Measurements from ENCODE around the gene FILIP1L. TPM values are rescaled to one million over a fixed set of nuclear protein-coding genes. Genes with fewer than 3 reads are reported as not detected.
A peak's percentile ranks its signal among the peaks of the same experiment; 100 is the strongest.

Gene FILIP1L
- total and polyA plus RNA-seq, 7 donors = 9.2 to 274 (median 78.5) TPM

- TF ChIP-seq, protein P1, sequence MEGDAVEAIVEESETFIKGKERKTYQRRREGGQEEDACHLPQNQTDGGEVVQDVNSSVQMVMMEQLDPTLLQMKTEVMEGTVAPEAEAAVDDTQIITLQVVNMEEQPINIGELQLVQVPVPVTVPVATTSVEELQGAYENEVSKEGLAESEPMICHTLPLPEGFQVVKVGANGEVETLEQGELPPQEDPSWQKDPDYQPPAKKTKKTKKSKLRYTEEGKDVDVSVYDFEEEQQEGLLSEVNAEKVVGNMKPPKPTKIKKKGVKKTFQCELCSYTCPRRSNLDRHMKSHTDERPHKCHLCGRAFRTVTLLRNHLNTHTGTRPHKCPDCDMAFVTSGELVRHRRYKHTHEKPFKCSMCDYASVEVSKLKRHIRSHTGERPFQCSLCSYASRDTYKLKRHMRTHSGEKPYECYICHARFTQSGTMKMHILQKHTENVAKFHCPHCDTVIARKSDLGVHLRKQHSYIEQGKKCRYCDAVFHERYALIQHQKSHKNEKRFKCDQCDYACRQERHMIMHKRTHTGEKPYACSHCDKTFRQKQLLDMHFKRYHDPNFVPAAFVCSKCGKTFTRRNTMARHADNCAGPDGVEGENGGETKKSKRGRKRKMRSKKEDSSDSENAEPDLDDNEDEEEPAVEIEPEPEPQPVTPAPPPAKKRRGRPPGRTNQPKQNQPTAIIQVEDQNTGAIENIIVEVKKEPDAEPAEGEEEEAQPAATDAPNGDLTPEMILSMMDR (IDR thresholded peaks at IDR 0.05) = no peak
- Histone ChIP-seq H3K27me3 (ENCODE audit: insufficient read depth in 3 of 3, low read length in 2 of 3) (no peaks in the 10 kb centered on the region), H3K4me3 (no peak overlapping the region), H3K27ac (peak overlapping the region; percentile 89), H3K9me3 (no peaks in the 10 kb centered on the region), H3K4me1 (peaks cover 58% of the 10 kb centered on the region), H3K36me3 (ENCODE audit: insufficient read depth in 1 of 2, low read depth in 1 of 2) (no peaks in the 10 kb centered on the region)
- DNase-seq (no peak), ATAC-seq (no peak)
- intact Hi-C loops (cut with DNase I) = no loop called here
These were observed 75.2 kb downstream of the FILIP1L start for GRCh38 chr3:100039075-100039474.

- 90 to 94% (median 91%) methylated on average over 3 of the region's 3 CpGs for WGBS, 3 donors
- DNase-seq = no peak
- TF ChIP-seq, protein P1 (IDR thresholded peaks at IDR 0.05) = no peak
- peaks cover 56% of the 10 kb centered on the region for H3K4me1 ChIP-seq
- ATAC-seq = no peak
- no peak overlapping the region for H3K4me3 ChIP-seq
- intact Hi-C loops (cut with DNase I) = loop anchor here in 1 of 2 donors (5.0 kb wide), 1 partner anchor 73 kb away; no protein-coding TSS in a partner anchor
- no peaks in the 10 kb centered on the region for H3K27me3 ChIP-seq (ENCODE audit: insufficient read depth in 3 of 3, low read length in 2 of 3)
- H3K36me3 ChIP-seq (ENCODE audit: insufficient read depth in 1 of 2, low read depth in 1 of 2) = no peaks in the 10 kb centered on the region
- no peaks in the 10 kb centered on the region for H3K9me3 ChIP-seq
- H3K27ac ChIP-seq = peak overlapping the region; percentile 81
These were observed 80.3 kb downstream of the FILIP1L start for GRCh38 chr3:100033903-100034471.

- TF ChIP-seq, protein P1 (IDR thresholded peaks at IDR 0.05) = no peak
- 10 to 20% (median 17%) methylated on average over 1 of the region's 1 CpG for WGBS, 3 donors
- peak in 3 of 4 donors; percentile 41 to 63 (median 48) for ATAC-seq
- Histone ChIP-seq H3K9me3 (no peaks in the 10 kb centered on the region), H3K4me1 (peaks cover 58% of the 10 kb centered on the region), H3K27me3 (ENCODE audit: insufficient read depth in 3 of 3, low read length in 2 of 3) (no peaks in the 10 kb centered on the region), H3K4me3 (no peak overlapping the region), H3K27ac (peak overlapping the region; percentile 81), H3K36me3 (ENCODE audit: insufficient read depth in 1 of 2, low read depth in 1 of 2) (no peaks in the 10 kb centered on the region)
- no peak for DNase-seq
- intact Hi-C loops (cut with DNase I) = loop anchor here in 1 of 2 donors (5.0 kb wide), 1 partner anchor 74 kb away; no protein-coding TSS in a partner anchor
These were observed 81.1 kb downstream of the FILIP1L start for GRCh38 chr3:100033184-100033583.

- no peak overlapping the region for H3K4me3 ChIP-seq
- H3K27me3 ChIP-seq (ENCODE audit: insufficient read depth in 3 of 3, low read length in 2 of 3) = no peaks in the 10 kb centered on the region
- intact Hi-C loops (cut with DNase I) = loop anchor here in 1 of 2 donors (5.0 kb wide), 1 partner anchor 75 kb away; no protein-coding TSS in a partner anchor
- no peaks in the 10 kb centered on the region for H3K36me3 ChIP-seq (ENCODE audit: insufficient read depth in 1 of 2, low read depth in 1 of 2)
- DNase-seq (no peak), ATAC-seq (peak in 3 of 4 donors; percentile 45 to 74 (median 67))
- peaks cover 66% of the 10 kb centered on the region for H3K4me1 ChIP-seq
- H3K27ac ChIP-seq = peak overlapping the region; percentile 81
- TF ChIP-seq, protein P1 (IDR thresholded peaks at IDR 0.05) = no peak
- 44 to 69% (median 46%) methylated on average over 5 of the region's 5 CpGs for WGBS, 3 donors
- H3K9me3 ChIP-seq = no peaks in the 10 kb centered on the region
These were observed 82.1 kb downstream of the FILIP1L start for GRCh38 chr3:100032243-100032642.
